Activated CD8-positive, alpha-beta memory T cell treated with anti-CD3 and anti-CD28 coated beads for 48 hours (primary cell): ENCODE measurements around the gene DNAJC3.
A peak's percentile ranks its signal among the peaks of the same experiment; 100 is the strongest.
"Not testable (repeated sequence)": the region's sequence is repeated elsewhere in the genome, so short reads cannot be mapped to it uniquely, and the experiment has no call there.

Experiments used
- DNase-seq, 3 experiments: peaks; one replicate each; pipeline ENCODE4 v3.0.0-alpha.2; 2020; ENCODE audit warnings: low read depth in 2 of 3, low spot score in 2 of 3

The DNAJC3 gene

DNA sequence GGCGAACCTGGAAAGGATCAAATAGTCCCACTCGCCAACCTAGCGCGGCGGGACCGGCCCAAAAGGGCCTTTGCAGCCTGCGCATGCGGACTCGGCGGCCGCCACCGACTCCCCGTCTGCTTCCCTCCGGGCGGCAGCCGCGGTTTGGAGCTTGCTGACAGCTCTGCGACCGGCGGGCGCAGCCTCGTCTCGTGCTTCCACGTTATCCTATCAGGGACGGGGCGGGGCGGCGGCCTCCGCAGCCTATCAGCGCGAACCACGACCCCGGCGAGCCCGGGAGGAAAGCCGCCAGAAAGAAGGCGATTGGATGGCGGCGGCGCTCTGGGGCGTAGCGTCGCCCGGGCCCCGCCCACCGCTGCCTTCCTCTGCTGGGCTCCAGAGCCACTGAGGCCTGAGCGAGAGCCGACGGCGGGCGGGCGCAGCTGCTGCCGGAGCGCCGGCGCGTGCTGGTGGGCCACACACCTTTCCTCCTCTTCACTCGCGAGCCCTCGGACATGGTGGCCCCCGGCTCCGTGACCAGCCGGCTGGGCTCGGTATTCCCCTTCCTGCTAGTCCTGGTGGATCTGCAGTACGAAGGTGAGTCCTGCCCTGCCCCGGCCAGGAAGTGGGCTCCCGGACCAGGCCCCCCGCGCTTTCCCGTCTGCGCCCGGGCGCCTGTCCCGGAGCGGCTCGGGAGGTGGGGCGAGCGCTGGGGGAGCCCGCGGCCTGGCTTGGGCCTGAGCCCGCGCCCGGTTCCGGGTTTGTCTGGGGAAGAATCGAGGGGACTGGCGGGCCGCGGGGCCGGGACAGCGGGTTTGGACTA, at the start of gene DNAJC3:
Gene DNAJC3 (plus strand): TSS at position 378 of the 802 bp plus-strand sequence. CDS start 117 bp downstream, at position 495.
- peak; percentile 69 to 93 (median 88) for DNase-seq

DNA sequence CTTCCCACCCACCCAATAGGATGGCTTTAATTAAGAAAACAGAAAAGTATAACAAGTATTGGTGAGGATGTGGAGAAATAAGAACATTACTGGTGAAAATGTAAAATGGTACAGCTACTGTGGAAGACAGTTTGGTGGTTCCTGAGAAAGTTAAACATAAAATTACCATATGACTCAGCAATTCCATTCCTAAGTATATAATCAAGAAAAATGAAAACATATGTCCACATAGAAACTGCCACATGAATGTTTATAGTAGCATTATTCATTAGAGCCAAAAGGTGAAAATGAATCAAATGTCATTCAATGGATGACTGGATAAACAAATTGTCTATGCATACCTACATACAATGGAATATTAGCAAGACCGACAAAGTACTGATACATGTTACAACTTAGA, 49.3 kb upstream of the DNAJC3 start:
- DNase-seq = no peak

GRCh38 chr13:95628488-95628887, 48.5 kb upstream of the DNAJC3 start:
- no peak for DNase-seq

GRCh38 chr13:95629071-95629470, 47.9 kb upstream of the DNAJC3 start:
- no peak for DNase-seq

DNA sequence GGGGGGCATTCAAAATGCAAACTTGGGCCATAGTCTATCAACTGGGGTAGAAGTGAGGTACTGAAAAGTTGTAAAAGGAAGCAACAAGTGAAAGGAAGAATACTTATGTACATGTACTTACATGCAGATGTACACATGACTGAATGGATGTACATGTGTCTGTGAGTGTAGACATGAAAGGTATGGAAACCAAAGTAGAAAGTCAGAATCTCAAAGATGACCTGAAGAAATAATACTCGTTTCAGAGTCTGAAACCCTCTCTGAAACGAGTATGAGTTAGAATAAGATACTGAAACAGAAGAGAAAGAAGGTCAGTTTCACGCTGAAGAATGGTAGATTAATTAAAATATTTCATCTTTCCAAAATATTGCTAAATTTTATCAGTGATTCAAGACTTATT, 46.3 kb upstream of the DNAJC3 start:
- DNase-seq = no peak

DNA sequence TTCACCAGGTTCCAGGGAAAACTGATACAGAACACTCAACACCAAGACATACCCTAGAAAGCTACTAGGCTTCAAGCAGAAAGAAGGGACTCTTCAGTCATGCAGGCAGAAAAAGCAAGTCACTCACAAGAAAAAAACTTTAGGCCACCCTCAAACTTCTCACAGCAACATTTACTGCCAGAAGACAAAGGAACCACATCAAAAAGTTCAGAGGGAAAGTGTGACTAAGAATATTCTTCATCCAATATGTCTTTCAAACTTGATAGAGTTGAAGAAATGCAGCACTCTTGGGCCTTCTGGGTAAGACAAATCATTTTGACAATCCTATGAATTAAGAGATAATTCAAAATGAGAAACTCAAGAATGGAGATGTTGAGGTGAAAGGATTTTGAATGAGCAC, 40.1 kb upstream of the DNAJC3 start:
- DNase-seq = no peak

DNA sequence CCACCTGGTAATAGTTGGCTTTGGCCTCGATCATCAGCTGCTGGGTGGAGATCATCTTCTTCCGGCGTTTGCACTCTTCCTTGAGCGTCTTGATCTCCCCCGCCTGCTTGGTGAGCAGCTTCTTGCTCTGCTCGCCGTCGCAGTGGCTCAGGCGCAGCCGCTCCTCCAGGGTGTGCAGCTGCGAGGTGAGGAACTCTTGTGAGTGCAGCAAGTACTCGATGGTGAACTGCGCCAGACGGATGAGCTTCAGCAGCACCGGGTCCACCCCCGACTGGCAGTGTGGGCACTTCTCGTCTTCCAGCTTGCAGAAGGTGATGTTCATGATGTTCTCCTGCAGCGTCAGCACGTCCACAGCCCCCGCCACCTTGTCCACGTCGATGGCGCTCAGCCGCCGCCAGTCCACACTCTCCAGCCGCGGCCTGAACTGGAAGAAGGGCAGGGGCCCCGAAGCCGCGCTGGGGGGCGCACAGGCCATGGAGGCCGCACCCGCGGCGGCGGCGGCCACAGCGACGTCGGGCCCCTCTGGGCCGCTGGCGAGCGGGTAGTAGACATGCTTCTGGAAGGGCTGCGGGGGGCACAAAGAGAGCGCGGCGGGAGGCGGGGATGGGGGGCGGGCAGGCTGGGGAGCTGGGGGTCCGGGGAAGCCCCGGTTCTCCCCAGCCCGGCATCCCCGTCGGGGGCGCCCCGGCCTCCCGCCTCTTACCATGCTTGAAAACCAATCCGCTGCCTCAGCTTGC, 35.5 kb upstream of the DNAJC3 start:
- no peak for DNase-seq

GRCh38 chr13:95642028-95642621, 34.8 kb upstream of the DNAJC3 start:
- no peak for DNase-seq

DNA sequence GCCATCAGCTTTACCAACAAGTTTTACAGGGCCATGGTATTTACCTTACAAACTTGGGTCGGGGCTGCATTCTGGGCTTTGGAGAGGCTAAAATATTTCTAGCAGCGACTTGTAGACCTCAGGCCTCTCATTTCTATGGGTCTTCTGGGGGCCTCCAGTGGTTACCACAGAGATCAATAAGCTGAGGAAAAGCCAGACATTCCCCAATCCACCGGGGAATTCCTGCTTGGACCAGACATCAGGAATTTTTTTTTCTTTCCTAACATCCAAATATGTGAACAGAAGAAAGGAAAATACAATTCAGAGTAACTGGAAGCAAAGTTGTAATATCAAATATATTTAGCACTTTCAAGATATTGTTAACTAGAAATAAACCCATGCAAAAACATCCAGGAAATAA, 33.9 kb upstream of the DNAJC3 start:
- no peak for DNase-seq

DNA sequence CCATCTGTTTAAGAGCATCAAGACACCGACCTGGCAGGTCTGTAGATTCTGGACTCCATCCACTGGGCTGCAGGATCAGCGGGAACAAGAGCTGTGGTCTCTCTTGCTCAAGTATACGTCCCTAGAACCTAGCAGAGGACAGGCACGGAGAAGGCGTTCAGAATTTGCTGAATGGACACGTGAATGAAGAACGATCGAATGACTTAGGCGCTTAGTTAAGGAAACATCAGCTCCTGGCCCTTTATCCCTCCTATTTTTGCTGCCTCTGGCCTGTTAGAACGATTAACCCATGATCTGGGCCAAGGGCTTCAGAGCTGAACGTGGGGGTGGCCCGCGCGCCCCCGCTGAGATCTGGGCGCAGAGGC, 33.4 kb upstream of the DNAJC3 start:
- no peak for DNase-seq

DNA sequence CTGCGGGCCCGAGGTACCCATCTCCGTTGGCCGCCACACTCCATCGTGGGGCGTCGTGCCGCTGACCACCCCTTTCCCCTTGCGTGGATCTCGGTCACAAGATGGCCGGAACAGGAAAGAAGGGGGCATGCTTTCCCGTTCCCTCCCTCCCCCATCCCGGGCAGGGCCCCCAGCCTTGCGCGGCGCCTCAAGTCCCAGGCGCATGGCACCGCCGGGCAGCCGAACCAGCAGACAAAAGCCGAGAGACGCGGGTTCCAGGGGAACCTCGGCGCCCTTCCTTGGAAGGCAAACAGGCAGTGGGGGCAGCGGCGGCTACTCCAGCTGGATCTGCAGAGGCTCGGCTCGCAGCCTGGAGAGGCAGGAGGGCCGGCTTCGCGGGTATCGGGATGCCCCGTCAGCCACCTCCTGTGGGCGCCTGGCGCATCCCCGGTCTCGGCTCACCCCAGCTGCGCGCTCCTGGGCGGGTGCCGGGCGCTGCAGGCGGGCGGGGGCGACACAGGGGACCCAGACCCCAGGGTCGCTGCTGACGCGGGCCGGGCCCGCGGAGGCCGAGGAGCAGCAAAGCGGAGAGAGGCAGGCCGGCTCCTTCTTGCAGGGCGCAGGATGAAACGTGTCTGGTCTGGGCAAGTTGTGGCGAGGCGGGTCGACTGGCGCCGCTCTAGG, 32.9 kb upstream of the DNAJC3 start:
- no peak for DNase-seq

GRCh38 chr13:95644601-95645052, 32.3 kb upstream of the DNAJC3 start, which contains the start of gene DZIP1:
Gene DZIP1, minus strand, starts transcription at chr13:95644706. Its CDS starts 2,677 bp downstream, at chr13:95642029.
- DNase-seq = peak in 1 of 3 experiments; percentile 15

- no peak for DNase-seq
Measured at GRCh38 chr13:95647321-95647720, 29.6 kb upstream of the DNAJC3 start.

DNA sequence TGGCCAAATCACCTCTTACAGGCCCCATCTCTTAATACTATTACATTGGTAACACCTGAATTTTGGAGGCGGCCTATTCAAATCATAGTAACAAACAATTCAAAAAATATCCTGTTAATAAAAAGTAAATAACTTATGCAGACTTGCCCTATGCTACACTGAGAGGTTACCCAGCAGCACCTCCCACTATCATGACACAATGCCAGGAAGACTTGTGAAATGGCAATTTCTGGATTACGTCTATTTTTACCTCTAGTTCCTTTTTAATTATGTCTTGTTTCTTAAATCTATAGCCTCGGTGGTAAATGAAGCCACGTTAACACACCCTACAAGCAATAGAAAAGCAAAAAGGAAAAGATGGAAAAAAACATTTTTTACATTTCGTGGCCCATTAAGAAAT, 26.2 kb upstream of the DNAJC3 start:
- DNase-seq = no peak

GRCh38 chr13:95652244-95652764, 24.6 kb upstream of the DNAJC3 start:
- no peak for DNase-seq

- no peak for DNase-seq
Measured at GRCh38 chr13:95652821-95653220, 24.1 kb upstream of the DNAJC3 start.

DNA sequence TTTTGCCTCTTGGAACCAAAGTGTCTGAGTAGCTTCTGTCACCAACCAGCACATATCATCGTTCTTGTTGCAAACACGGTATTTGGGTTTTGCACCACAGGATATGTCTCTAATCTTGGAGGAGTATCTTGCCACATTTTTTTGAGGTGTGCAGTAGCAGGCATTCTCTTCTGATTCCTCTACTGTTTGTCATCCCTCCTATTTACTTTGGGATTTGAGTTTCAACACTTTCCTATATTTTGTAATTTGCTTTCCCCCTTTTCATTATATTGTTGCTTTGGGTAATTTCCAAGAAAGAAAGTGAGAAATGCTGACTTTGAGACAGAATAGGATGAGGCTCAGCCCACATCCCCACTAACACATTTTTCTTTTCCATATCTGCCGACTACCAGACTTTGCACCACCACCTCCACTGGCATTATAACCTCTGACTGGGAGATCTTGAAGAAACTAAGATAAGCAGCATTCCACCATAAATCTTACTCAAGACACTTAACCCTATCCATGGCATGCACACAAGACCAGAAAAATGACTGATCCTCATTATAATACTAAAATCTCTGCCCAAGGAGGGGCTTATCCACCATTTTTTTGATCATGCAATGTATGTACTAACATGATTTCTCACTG, 20.4 kb upstream of the DNAJC3 start:
- no peak for DNase-seq

DNA sequence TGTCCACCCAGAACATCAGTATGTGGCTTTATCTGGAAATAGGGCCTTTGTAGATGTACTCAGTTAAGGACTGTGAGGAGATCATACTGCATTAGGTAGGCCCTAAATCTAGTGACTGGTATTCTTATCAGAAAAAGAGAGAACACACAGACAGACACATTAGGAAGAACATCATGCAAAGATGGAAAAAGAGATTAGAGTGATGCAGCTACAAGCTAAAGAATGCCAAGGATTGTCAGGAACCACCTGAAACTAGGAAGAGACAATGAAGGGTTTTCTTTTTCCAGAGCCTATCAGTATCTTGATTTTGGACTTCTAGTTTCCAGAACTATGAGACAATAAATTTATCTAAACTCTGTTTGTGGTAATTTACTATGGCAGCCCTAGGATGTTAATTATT, 17.4 kb upstream of the DNAJC3 start:
- no peak for DNase-seq

GRCh38 chr13:95660981-95661581, 15.9 kb upstream of the DNAJC3 start:
- DNase-seq = no peak

DNA sequence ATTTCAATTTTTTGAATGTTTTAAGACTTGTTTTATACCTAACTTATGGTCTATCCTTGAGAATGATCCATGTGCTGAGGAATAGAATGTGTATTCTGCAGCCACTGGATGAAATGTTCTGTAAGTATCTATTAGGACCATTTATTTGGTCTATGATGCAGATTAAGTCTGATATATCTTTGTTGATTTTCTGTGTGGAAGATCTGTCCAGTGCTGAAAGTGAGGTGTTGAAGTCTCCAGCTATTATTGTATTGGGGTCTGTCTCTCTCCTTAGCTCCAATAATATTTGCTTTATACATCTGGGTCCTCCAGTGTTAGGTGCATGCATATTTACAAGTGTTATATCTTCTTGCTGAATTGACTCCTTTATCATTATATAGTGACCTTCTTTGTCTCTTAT, 9.7 kb upstream of the DNAJC3 start:
- not testable (repeated sequence) for DNase-seq
